Stimulated activated CD4-positive, alpha-beta T cell treated with anti-CD3 and anti-CD28 coated beads, Interleukin-15, amount 100 ng/mL, for 24 hours (primary cell): Measurements from ENCODE around the gene USP17L5.
A peak's percentile ranks its signal among the peaks of the same experiment; 100 is the strongest.
"Not testable (repeated sequence)": the region's sequence is repeated elsewhere in the genome, so short reads cannot be mapped to it uniquely, and the experiment has no call there.

ENCODE experiments used
- DNase-seq: peaks from one replicate; pipeline ENCODE4 v3.0.0-alpha.2; 2020

The USP17L5 gene, protein sequence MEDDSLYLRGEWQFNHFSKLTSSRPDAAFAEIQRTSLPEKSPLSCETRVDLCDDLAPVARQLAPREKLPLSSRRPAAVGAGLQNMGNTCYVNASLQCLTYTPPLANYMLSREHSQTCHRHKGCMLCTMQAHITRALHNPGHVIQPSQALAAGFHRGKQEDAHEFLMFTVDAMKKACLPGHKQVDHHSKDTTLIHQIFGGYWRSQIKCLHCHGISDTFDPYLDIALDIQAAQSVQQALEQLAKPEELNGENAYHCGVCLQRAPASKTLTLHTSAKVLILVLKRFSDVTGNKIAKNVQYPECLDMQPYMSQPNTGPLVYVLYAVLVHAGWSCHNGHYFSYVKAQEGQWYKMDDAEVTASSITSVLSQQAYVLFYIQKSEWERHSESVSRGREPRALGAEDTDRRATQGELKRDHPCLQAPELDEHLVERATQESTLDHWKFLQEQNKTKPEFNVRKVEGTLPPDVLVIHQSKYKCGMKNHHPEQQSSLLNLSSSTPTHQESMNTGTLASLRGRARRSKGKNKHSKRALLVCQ

DNA sequence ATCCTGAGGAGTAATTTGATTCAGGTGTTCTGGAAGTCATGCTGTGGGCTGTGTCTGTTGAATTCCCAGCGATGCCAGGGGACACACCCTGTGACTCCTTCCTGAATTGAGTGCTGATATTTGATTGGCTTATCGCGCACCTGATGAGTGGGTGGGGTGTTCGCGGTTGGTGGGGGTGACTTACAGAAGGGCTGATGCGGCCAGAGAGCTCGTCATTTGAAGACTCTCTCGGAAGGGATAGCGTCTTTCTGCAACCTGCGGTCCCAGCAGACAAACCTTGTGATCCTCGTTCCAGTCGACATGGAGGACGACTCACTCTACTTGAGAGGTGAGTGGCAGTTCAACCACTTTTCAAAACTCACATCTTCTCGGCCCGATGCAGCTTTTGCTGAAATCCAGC, at the start of gene USP17L5:
Gene USP17L5, plus strand, starts transcription at position 301 of the 400 bp plus-strand sequence. Its CDS starts 0 bp downstream, at position 301.
- not testable (repeated sequence) for DNase-seq

DNA sequence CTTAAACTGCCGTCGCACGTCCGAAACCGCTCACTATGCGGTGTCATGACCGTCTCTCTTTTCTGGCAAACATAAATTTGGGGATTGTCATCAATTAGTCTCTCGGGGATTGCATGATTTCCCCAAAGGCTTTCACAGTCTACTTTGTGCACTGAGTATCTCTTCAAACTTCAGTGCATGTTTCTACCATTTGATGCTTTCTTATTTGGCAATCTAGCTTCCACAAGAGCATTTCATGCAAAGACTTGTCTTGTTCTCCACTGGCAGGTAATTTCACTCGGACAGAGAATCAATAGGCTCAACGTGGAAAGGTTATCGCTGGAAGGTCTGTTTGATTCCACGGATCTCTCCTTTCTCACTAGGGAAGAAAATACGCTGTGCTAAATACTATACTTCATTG, 15.0 kb upstream of the USP17L5 start:
- not testable (repeated sequence) for DNase-seq

DNA sequence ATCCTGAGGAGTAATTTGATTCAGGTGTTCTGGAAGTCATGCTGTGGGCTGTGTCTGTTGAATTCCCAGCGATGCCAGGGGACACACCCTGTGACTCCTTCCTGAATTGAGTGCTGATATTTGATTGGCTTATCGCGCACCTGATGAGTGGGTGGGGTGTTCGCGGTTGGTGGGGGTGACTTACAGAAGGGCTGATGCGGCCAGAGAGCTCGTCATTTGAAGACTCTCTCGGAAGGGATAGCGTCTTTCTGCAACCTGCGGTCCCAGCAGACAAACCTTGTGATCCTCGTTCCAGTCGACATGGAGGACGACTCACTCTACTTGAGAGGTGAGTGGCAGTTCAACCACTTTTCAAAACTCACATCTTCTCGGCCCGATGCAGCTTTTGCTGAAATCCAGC, 14.3 kb upstream of the USP17L5 start, which contains the start of gene USP17L24:
Gene USP17L24, plus strand, starts transcription at position 301 of the 400 bp plus-strand sequence. Its CDS starts 0 bp downstream, at position 301.
- not testable (repeated sequence) for DNase-seq

DNA sequence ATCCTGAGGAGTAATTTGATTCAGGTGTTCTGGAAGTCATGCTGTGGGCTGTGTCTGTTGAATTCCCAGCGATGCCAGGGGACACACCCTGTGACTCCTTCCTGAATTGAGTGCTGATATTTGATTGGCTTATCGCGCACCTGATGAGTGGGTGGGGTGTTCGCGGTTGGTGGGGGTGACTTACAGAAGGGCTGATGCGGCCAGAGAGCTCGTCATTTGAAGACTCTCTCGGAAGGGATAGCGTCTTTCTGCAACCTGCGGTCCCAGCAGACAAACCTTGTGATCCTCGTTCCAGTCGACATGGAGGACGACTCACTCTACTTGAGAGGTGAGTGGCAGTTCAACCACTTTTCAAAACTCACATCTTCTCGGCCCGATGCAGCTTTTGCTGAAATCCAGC, 9.6 kb upstream of the USP17L5 start, which contains the start of gene USP17L25:
Gene USP17L25, plus strand, starts transcription at position 301 of the 400 bp plus-strand sequence. Its CDS starts 0 bp downstream, at position 301.
- DNase-seq: not testable (repeated sequence)

DNA sequence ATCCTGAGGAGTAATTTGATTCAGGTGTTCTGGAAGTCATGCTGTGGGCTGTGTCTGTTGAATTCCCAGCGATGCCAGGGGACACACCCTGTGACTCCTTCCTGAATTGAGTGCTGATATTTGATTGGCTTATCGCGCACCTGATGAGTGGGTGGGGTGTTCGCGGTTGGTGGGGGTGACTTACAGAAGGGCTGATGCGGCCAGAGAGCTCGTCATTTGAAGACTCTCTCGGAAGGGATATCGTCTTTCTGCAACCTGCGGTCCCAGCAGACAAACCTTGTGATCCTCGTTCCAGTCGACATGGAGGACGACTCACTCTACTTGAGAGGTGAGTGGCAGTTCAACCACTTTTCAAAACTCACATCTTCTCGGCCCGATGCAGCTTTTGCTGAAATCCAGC, 4.8 kb upstream of the USP17L5 start, which contains the start of gene USP17L26:
Gene USP17L26, plus strand, starts transcription at position 301 of the 400 bp plus-strand sequence. Its CDS starts 0 bp downstream, at position 301.
- not testable (repeated sequence) for DNase-seq

DNA sequence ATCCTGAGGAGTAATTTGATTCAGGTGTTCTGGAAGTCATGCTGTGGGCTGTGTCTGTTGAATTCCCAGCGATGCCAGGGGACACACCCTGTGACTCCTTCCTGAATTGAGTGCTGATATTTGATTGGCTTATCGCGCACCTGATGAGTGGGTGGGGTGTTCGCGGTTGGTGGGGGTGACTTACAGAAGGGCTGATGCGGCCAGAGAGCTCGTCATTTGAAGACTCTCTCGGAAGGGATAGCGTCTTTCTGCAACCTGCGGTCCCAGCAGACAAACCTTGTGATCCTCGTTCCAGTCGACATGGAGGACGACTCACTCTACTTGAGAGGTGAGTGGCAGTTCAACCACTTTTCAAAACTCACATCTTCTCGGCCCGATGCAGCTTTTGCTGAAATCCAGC, 4.6 kb downstream of the USP17L5 start, which contains the start of gene USP17L27:
Gene USP17L27, plus strand, starts transcription at position 301 of the 400 bp plus-strand sequence. Its CDS starts 0 bp downstream, at position 301.
- not testable (repeated sequence) for DNase-seq

DNA sequence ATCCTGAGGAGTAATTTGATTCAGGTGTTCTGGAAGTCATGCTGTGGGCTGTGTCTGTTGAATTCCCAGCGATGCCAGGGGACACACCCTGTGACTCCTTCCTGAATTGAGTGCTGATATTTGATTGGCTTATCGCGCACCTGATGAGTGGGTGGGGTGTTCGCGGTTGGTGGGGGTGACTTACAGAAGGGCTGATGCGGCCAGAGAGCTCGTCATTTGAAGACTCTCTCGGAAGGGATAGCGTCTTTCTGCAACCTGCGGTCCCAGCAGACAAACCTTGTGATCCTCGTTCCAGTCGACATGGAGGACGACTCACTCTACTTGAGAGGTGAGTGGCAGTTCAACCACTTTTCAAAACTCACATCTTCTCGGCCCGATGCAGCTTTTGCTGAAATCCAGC, 9.4 kb downstream of the USP17L5 start, which contains the start of gene USP17L28:
Gene USP17L28, plus strand, starts transcription at position 301 of the 400 bp plus-strand sequence. Its CDS starts 0 bp downstream, at position 301.
- not testable (repeated sequence) for DNase-seq

DNA sequence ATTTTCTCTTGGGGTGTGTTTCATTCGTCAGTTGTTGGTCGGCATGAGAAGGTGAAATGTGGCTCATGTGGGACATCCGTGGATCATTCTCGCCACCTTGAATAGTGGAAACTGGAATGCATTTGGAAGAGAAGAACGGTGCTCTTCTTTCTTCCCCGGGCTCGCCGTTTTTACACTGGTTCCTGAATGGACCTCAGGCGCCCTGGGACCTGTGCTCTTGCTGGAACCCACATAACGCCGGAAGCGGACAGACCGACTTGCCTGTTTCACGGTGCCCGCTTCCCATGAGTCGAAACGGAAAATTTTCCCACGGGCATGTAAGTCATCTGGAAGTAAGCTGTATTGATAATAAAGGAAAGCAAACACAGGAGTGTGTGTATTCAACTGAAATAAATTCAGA, 11.7 kb downstream of the USP17L5 start:
- DNase-seq: not testable (repeated sequence)

DNA sequence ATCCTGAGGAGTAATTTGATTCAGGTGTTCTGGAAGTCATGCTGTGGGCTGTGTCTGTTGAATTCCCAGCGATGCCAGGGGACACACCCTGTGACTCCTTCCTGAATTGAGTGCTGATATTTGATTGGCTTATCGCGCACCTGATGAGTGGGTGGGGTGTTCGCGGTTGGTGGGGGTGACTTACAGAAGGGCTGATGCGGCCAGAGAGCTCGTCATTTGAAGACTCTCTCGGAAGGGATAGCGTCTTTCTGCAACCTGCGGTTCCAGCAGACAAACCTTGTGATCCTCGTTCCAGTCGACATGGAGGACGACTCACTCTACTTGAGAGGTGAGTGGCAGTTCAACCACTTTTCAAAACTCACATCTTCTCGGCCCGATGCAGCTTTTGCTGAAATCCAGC, 14.1 kb downstream of the USP17L5 start, which contains the start of gene USP17L29:
Gene USP17L29, plus strand, starts transcription at position 301 of the 400 bp plus-strand sequence. Its CDS starts 0 bp downstream, at position 301.
- not testable (repeated sequence) for DNase-seq

DNA sequence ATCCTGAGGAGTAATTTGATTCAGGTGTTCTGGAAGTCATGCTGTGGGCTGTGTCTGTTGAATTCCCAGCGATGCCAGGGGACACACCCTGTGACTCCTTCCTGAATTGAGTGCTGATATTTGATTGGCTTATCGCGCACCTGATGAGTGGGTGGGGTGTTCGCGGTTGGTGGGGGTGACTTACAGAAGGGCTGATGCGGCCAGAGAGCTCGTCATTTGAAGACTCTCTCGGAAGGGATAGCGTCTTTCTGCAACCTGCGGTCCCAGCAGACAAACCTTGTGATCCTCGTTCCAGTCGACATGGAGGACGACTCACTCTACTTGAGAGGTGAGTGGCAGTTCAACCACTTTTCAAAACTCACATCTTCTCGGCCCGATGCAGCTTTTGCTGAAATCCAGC, 23.6 kb downstream of the USP17L5 start, which contains the start of gene USP17L30:
Gene USP17L30, plus strand, starts transcription at position 301 of the 400 bp plus-strand sequence. Its CDS starts 0 bp downstream, at position 301.
- not testable (repeated sequence) for DNase-seq

DNA sequence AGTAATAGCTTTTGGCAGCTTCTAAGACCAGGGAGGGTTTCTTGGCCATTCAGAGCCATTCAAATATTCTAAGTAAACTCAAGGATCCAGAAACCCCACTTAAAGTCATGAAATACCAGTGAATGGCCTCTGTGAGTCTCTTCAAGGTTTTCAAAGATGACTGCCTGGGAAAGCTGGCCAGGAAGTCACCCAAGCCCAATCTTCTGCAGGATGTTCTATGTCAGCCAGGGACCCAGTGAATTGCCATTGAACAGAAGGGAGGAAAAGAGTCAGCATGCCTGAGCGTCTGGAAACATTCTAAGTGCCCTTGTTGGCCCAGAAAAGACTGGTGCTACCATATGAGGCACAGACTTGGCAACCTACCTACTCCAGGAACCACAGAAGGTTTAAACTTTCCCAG, 40.7 kb downstream of the USP17L5 start:
- DNase-seq: not testable (repeated sequence)

DNA sequence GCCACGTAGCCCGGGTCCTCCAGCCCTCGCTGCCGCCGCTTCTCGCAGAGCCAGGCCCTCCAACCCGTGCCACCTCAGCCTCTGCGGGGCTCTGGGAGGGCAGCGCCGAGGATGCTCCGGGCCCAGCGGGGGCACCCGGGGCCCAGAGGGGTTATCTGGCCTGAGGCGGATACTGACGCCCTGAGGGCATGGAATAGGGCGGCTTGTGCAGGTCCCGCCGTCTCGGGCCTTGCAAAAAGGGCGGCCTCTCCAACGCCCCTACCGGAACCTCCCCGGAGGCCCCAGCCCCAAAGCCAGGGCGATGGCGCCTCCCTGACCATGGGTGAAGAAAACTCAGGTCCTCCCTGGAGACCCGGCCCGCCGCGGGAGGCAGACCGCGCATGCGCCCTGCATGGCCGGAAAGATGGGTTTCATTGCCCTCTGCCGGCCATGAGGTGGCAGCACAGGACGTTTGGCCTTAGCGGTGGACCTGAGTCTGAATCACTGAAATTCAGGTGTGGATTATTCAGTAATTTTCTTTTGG, 41.9 kb downstream of the USP17L5 start:
- DNase-seq: peak; percentile 72

DNA sequence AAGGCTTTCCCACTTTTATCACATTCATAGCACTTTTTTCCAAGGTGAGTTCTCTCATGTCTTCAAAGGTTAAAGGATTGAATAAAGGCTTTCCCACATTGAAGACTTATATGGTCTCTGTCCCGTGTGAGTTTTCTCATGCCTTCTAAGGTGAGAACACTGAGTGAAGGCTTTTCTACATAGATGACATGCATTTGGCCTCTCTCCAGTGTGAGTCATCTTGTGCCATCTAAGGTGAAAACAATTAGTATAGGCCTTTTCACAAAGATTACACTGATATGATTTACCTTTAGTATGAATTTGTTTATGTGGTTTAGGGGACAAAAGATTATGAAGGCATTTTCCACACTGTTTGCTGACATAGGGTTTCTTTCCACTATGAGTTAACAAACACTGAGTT, 44.9 kb downstream of the USP17L5 start:
- no peak for DNase-seq

DNA sequence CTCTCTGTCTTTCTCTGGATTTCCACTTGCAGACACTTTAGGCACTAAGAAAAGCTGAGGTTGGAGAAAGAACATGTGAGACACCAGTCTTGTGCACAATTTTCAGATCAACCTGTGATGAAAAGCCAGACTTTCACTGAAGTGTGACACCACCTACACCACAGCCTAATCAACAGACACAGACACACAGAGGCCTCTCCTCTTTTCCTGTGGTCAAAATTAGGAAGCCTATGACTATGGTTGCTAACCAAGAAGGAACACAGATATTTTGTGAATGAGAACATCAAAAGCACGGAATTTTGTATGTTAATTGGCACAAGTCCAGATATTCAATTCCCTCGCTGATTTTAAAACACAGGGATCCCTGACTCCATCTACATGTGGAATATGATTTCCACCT, 49.8 kb downstream of the USP17L5 start:
- not testable (repeated sequence) for DNase-seq
